AG04449 (cell line): ENCODE data around the gene TXNDC12.
"Not testable (repeated sequence)": the region's sequence is repeated elsewhere in the genome, so short reads cannot be mapped to it uniquely, and the experiment has no call there.

Experiments
- CTCF ChIA-PET: fragments of 350-600 bp; formaldehyde crosslinking; extraction: SDS; loops from one replicate; lab custom pipeline; 2021; ENCODE audit warnings: antibody characterized with exemption; lab: Yijun Ruan, JAX
- POLR2A ChIA-PET: fragments of 400-600, 350-600 bp; formaldehyde crosslinking; extraction: SDS; loops from one replicate; lab custom pipeline; 2020; ENCODE audit warnings: antibody characterized with exemption, inconsistent platforms; lab: Yijun Ruan, JAX
- DNase-seq: peaks from one replicate; pipeline ENCODE4 v3.0.0-alpha.2; 2010; ENCODE audit warnings: low read depth, low spot score
- H3K4me3 ChIP-seq: 2 replicates; pipeline ENCODE4 v1.5.1; 2011; ENCODE audit warnings: low read depth, mild to moderate bottlenecking, control low read depth, low read length
- TF ChIP-seq, protein P1 (sequence below): IDR thresholded peaks from one replicate; pipeline ENCODE4 v1.5.1; 2011; ENCODE audit warnings: mild to moderate bottlenecking, moderate library complexity, low read length, control low read depth, inconsistent platforms; ENCODE audit not compliant: insufficient read depth; ENCODE audit errors: missing control alignments

Gene TXNDC12

DNA sequence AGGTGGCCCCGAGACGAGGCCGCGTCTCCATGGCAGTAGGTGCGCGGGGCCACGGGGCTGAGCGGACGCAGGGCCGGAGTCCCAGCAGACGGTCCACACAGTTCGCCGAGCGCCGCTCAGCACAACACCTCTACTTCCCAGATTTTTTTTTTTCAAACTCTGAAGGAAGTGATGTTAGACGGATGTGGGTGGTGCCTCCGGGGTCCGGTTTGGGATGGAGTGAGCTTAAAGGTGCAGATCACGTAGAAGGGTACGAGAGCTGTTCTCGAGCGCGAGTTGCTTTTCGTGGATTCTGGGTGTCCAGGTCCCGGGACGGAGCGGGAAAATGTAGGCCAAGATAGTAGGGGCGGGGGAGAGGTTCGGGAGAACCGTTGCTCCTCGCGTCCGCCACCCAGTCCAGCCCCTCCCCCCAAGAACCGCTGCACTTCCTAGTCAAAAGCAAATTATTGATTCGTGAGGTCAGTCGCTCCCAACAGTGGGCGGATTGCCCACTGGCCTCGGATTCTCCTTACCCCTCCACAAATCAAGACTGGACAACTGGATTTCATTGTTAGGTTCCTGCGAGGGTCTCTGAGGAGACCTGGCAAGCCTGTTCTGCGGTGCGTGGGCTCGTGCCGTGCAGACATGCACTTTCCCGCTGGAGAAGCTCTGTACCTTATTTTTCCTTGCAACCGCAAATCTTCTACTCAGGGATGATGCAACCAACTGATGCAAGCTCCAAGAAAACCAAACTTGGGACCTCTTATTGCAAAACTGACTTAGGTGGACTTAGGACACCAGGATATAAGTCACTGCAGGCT lies at the start of gene TXNDC12:
TXNDC12 (minus strand) TSS at position 126 of the 800 bp plus-strand sequence; CDS start at position 31, 95 bp downstream.
- ChIA-PET POLR2A (interaction anchor here (0.6 to 2.7 kb wide), 7 partner anchors 12 to 1183 kb away, joined by 3 to 7 read pairs (median 3); partner anchors contain the start of gene KTI12), CTCF (interaction anchor here (1.1 kb wide), 1 partner anchor 22 kb away, joined by 3 read pairs; the partner anchor contains the start of gene KTI12)
- TF ChIP-seq, protein P1, sequence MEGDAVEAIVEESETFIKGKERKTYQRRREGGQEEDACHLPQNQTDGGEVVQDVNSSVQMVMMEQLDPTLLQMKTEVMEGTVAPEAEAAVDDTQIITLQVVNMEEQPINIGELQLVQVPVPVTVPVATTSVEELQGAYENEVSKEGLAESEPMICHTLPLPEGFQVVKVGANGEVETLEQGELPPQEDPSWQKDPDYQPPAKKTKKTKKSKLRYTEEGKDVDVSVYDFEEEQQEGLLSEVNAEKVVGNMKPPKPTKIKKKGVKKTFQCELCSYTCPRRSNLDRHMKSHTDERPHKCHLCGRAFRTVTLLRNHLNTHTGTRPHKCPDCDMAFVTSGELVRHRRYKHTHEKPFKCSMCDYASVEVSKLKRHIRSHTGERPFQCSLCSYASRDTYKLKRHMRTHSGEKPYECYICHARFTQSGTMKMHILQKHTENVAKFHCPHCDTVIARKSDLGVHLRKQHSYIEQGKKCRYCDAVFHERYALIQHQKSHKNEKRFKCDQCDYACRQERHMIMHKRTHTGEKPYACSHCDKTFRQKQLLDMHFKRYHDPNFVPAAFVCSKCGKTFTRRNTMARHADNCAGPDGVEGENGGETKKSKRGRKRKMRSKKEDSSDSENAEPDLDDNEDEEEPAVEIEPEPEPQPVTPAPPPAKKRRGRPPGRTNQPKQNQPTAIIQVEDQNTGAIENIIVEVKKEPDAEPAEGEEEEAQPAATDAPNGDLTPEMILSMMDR, result no peak
- H3K4me3 ChIP-seq, result peak within 1 kb of the TSS; percentile 87
- DNase-seq, result peak; percentile 67

DNA sequence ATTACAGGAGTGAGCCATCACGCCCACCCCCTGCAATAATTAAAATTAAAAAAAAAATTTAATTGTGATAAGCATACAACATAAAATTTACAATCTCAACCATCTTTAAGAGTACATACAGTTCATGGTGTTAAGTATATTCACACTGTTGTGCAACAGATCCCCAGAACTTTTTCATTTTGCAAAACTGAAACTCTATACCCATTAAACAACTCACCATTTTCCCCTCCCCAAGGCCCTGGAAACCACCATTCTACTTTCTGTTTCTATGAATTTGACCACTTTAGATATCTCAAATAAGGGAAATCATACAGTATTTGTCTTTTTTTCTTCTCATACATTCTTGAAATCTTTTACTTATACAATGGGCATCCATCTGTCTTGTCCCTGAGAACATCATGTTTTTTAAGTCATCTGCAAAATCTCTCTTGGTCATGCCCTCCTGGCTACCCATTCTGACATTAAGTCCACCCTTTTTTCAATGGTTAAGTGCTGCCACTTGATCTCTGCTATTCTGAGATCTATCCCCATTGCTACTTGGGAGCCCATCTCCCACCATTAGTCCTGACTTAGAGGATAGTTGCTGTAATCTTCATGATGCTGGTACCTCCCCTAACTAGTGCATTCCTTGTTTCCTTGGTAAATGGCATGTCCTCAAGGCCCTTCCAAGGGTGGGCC lies 47.5 kb upstream of the TXNDC12 start:
- no peak overlapping the region for H3K4me3 ChIP-seq
- no peak for DNase-seq
- POLR2A ChIA-PET, result no interaction called here
- CTCF ChIA-PET, result no interaction called here
- TF ChIP-seq, protein P1, result no peak

DNA sequence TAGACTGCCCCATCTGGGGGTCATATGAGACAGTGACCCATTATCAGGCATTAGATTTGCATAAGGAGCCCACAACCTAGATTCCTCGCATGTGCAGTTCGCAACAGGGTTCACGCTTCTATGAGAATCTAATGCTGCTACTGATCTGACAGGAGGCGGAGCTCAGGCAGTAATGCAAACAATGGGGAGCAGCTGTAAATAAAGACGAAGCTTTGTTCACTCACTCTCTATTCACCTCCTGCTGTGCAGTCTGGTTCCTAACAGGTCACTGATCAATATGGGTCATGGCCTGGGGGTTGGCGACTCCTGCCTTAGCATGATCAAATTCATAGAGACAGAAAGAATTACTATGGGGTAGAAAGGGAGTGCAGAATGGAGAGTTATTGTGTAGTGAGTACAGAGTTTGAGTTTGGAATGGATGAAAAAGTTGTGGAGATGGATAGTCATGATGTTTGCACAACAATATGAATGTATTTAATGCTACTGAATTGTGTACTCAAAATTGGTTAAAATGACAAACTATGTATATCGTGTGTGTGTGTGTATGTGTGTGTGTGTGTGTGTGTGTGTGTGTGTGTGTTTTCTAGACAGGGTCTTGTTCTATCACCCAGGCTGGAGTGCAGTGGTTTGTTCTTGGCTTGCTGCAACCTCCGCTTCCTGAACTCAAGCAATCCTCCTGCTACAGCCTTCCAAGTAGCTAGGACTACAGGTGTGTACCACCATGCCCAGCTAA lies 43.3 kb upstream of the TXNDC12 start:
- no peak for DNase-seq
- ChIA-PET POLR2A (no interaction called here), CTCF (interaction anchor here (1.8 kb wide), 1 partner anchor 28 kb away, joined by 4 read pairs; no protein-coding TSS in a partner anchor)
- TF ChIP-seq, protein P1, result no peak
- H3K4me3 ChIP-seq, result no peak overlapping the region

DNA sequence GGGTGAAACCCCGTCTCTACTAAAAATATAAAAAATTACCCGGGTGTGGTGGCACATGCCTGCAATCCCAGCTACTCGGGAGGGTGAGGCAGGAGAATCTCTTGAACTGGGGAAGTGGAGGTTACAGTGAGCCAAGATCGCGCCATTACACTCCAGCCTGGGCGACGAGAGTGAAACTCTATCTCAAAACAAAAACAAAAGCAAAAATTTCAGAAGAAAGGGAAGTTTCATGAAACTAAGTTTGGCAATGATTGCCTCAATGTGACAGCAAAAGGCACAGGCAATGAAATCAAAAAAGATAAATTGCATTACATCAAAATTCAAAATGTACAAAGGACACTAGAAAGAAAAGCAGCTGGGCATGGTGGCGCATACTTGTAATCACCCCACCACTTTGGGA lies 41.2 kb upstream of the TXNDC12 start:
- DNase-seq, result no peak
- TF ChIP-seq, protein P1, result no peak
- no peak overlapping the region for H3K4me3 ChIP-seq
- ChIA-PET POLR2A (no interaction called here), CTCF (interaction anchor here (1.8 to 2.1 kb wide), 2 partner anchors 11 to 30 kb away, joined by 4 to 5 read pairs; no protein-coding TSS in a partner anchor)

DNA sequence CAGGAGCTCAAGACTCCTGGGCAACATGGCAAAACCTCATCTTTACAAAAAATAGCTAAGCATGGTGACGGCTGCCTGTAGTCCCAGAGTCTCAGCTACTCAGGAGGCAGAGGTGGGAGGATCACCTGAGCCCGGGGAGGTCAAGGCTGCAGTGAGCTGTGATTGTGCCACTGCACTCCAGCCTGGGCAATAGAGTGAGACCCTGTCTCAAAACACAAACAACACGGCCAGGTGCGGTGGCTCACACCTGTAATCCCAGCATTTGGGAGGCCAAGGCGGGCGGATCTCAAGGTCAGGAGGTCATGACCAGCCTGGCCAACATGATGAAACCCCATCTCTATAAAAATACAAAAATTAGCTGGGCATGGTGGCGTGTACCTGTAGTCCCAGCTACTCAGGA lies 39.3 kb upstream of the TXNDC12 start:
- CTCF ChIA-PET, result interaction anchor here (0.8 to 1.2 kb wide), 3 partner anchors 8 to 198 kb away, joined by 3 to 4 read pairs (median 3); no protein-coding TSS in a partner anchor
- H3K4me3 ChIP-seq, POLR2A ChIA-PET, DNase-seq: not testable (repeated sequence)

DNA sequence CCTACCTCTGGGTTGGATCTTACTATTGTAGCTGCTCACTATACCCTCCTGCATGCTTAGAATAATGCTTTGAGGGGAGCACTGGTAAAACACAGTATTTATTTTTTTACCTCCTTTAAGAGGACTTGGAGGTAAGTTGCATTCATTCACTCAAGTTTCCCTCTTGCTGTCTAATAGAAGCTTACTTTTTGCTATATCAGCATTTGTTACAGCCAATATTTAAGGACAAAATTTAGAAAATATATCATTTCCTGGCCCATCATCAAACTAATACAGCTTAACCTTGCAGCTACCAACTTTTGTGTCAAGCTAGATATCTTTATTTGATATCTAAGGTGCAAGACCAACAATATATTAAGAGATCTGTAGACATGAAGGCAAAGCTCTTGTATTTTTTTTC lies 32.9 kb upstream of the TXNDC12 start:
- DNase-seq, H3K4me3 ChIP-seq, POLR2A ChIA-PET: not testable (repeated sequence)
- CTCF ChIA-PET, result interaction anchor here (0.7 to 1.0 kb wide), 3 partner anchors 40 to 207 kb away, joined by 3 read pairs; no protein-coding TSS in a partner anchor
